ENCODE data around the gene POLR1E. TPM values are rescaled to one million over a fixed set of nuclear protein-coding genes. Genes with fewer than 3 reads are reported as not detected.

Gene POLR1E
- total and polyA plus RNA-seq, 9 of the 15 experiments (the other 6 are each of a cell fraction or from before 2014, with no cell fraction given) = 18.9 to 102 (median 74.4) TPM

DNA sequence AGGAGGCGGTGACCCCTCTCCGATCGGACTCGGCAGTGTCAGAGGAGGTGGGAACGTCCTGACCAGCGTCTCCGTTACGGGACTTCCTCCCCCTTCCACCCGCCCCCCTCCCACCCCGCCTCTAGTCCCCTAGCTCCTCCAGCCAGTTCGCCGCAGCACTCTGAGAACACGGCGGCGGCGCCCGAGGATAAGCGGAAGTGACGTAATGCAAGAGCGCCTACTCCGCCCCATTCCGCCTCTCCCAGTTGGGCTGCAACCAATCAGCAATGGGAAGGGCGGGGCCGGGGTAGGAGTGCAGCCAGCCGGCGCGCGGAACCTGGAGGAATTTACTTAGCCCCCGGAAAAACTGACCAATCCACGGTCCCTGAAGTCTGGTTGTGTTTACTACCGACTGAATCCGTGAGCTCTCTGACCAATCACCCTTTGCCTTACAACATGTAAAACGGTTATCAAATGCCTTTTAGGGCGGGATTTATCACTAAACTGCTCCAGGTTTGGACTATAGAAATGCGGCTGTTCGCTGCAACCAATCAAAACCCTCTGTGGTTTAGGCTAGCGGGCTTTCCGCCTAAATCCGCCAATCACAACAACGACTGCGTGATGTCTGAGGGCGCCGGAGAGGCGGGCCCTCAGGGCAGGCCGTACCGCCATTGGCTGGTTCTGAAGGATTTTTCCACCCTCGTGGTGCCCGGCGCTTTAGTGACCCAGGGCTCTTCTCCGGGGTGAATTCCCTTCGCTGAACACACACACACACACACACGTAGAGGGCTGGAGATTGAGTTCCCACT, 20.3 kb upstream of the POLR1E start, which contains the start of gene ZBTB5 (continued):
- TF ChIP-seq MGA (IDR thresholded peaks at IDR 0.05) = no peak
- peak; percentile 82 for TF ChIP-seq CGGBP1 (CRISPR knock-in tag; IDR thresholded peaks at IDR 0.05)
- TF ChIP-seq ZNF830 (CRISPR knock-in tag; IDR thresholded peaks at IDR 0.05) = 0 out of 2 replicates have a peak, but pooled peaks have one; percentile 24
- TF ChIP-seq NR2C1 (IDR thresholded peaks at IDR 0.05) = no peak
- TF ChIP-seq NR2C1 (tag; IDR thresholded peaks at IDR 0.05) = 0 out of 2 replicates have a peak, but pooled peaks have one; percentile 53
- TF ChIP-seq TARDBP (IDR thresholded peaks at IDR 0.05) = 0 out of 2 replicates have a peak, but pooled peaks have one; percentile 19
- no peak for TF ChIP-seq ZNF695 (CRISPR knock-in tag; IDR thresholded peaks at IDR 0.05)
- TF ChIP-seq CC2D1A (IDR thresholded peaks at IDR 0.05) = peak; percentile 70; the same call in 1 of the 2 replicates
- peak; percentile 99 for TF ChIP-seq ATF7 (IDR thresholded peaks at IDR 0.05)
- no peak for TF ChIP-seq ELF2 (CRISPR knock-in tag; IDR thresholded peaks at IDR 0.05)
- TF ChIP-seq MCM3 (IDR thresholded peaks at IDR 0.05) = no peak
- TF ChIP-seq E2F4 (CRISPR knock-in tag; IDR thresholded peaks at IDR 0.05; ENCODE audit: low read depth) = no peak
- TF ChIP-seq GATA2 (CRISPR knock-in tag; IDR thresholded peaks at IDR 0.05) = no peak
- TF ChIP-seq ZBED1 (IDR thresholded peaks at IDR 0.05) = no peak
- no peak for TF ChIP-seq ZNF785 (CRISPR knock-in tag; IDR thresholded peaks at IDR 0.05)
- TF ChIP-seq, protein P1, sequence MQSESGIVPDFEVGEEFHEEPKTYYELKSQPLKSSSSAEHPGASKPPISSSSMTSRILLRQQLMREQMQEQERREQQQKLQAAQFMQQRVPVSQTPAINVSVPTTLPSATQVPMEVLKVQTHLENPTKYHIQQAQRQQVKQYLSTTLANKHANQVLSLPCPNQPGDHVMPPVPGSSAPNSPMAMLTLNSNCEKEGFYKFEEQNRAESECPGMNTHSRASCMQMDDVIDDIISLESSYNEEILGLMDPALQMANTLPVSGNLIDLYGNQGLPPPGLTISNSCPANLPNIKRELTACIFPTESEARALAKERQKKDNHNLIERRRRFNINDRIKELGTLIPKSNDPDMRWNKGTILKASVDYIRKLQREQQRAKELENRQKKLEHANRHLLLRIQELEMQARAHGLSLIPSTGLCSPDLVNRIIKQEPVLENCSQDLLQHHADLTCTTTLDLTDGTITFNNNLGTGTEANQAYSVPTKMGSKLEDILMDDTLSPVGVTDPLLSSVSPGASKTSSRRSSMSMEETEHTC (IDR thresholded peaks at IDR 0.05) = no peak

Measured in K562 (cell line).